GM19467 (cell line): Measurements from ENCODE around the gene MLXIPL.
"Not testable (repeated sequence)": the region's sequence is repeated elsewhere in the genome, so short reads cannot be mapped to it uniquely, and the experiment has no call there.

Experiments used
- ATAC-seq: cut with Tn5 transposase; IDR thresholded peaks from one replicate; pipeline ENCODE4 v1.9.1; 2021; ENCODE audit warnings: mild to moderate bottlenecking, moderate library complexity; ENCODE audit not compliant: unreplicated experiment

The MLXIPL gene

GRCh38 chr7:73613954-73614735 is 10.2 kb downstream of the MLXIPL start:
- no peak for ATAC-seq

DNA sequence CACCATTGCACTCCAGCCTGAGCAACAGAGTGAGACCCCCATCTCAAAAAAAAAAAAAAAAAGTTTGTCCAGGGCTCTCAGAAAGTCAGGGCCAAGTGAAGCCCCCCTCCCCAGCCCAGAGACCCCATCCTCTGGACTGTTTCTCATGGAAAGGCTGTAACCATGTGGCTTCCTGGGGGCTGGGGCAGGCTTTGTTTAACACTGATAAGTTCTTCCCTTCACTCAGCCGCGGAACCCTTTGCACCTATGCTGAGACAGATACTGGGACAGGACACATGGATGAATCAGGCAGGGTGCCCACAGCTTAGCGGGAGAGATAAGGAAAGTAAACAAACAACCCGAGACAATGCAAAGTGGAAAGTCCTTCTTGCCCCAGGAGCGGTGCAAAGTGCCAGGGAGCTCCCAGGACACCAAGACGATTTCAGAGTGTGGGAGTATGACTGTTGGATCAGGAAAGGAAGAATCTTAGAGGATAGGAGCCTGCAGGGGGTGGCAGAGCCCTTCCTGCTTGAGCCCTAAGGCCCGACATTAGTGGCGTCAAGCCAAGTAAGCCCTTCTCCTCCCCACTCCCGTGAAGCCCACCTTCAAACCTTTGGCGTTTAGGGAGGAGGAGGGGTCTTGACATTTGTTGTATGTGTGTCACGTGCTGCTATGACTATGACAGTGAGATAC is 11.6 kb downstream of the MLXIPL start:
- no peak for ATAC-seq

GRCh38 chr7:73611017-73611555 is 13.2 kb downstream of the MLXIPL start:
- no peak for ATAC-seq

DNA sequence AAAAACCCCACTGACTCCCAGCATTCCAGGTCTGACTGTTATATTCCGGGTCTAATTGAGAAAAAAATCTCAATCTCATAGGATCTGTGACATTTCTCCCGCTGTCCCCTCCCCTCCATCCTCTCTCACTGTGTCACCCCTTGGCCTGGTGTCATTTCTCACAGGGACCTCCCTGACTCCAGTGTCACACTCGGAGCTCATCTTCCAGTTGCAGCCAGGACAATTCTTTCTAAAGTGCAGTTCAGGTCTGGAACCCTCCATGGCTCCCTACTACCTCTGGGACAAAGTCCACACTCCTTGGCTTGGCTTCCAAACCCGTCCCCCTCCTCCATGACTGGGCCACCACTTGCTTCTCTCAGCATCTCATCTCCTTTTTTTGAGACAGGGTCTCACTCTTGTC is 14.2 kb downstream of the MLXIPL start:
- no peak for ATAC-seq

- not testable (repeated sequence) for ATAC-seq
Observed at GRCh38 chr7:73607692-73607983, 16.7 kb downstream of the MLXIPL start.

- ATAC-seq: no peak
Observed at GRCh38 chr7:73606801-73607691, 17.3 kb downstream of the MLXIPL start.

DNA sequence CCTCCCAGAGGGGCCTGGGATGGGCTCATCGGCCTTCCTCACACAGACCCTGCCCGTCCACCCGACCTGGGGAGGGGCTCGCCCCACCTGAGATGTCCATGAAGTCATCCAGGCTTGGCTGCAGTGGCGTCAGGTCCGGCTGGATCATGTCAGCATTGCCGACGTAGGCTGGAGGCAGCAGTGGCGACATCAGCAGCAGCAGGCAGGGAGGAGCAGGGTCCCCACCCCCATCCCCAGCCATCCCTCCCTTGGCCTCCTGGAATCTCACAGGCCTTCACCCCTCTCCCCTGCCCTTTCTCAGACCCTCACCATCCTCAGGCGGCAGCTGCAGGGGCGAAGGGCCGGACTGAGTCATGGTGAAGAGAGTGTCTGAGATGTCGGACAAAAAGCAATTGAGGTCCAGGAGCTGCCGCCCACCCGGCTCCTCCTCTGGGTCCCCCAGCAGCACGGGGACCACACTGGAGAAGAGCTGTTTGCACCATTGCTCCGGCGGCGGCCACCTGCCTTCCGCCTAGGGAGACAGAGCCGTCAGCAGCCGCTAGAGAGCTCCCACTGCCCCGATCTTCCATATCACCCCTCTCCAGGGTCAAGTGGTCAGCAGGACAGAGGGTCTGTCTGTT is 18.6 kb downstream of the MLXIPL start:
- no peak for ATAC-seq

DNA sequence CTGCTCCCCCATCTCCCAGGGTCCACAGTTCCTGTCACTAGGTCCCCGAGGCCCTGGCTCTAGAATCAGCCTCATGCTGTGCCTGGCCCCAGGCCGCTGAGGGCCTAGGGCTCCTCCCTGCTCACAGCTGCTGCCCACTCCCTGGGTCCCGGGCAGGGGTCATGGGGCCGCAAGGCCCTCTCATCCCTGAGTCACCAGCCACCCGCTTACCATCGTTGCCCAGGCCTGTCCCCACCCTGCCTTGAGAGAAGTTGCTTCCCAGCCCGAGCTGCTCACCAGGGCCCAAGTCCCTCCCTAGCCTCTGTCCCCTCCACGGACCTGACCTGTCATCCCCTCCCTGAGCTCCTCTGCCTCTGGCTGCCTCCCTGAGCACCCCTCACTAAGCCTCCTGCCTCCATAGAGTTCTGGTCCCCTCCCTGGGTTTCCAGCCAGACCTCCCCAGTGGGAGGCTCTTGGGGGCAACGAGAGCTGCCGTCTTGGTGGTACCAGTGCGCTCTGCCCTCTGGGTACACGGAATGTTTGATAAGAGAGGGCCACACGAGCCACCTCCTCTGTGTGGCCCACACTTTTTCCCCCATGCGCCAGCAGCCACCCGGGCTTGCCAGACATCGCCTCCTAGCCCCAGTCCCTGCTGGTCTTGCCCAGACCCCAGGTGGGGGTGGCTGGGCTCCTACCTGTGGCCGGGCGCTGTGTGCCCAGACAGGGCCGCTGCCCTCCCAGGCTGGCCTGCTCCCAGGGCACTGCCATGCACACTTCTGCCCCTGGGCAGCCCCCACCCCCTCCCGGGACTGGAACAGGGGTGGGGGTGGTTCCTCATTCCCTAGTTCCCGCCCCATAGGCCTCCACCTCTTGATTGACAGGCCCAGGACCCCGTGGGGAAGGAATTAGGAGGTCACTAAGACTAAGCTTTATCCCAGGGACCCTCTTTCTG is 21.3 kb downstream of the MLXIPL start:
- ATAC-seq: no peak

GRCh38 chr7:73599916-73600315 is 24.4 kb downstream of the MLXIPL start:
- no peak for ATAC-seq

- ATAC-seq: no peak
Observed at GRCh38 chr7:73599151-73599882, 25.0 kb downstream of the MLXIPL start.

DNA sequence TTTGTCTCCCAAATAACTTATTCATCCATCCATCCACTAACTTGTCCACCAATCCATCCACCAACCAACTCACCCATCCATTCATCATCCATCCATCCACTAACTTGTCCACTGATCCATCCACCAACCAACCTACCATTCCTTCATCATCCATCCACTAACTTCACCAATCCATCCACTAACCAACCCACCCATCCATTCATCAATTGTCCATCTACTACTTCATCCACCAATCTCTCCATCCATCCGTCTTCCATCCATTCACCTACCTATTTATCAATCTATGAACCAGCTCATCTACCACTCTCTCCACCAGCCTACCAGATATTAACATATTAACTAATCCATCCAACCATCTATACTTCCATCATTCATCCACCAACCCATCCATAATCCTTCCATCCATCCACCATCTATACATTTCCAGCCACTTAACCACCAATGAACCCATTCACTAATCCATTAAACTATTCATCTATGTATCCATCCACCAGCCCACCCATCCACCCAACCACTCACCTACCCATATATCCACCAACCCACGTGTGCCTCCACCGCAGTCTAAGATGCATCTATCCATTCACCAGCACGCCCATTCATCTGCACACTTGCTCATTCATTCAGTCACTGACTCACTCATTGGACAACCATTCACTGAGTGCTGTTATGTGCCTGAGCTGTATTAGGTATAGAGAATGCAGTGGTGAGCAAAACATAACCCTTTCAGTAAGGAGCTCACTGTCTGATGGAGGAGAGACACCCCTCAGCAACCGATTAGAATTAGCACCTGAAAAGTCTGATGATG is 26.1 kb downstream of the MLXIPL start:
- no peak for ATAC-seq

GRCh38 chr7:73596191-73597065 is 27.9 kb downstream of the MLXIPL start:
- ATAC-seq: no peak

DNA sequence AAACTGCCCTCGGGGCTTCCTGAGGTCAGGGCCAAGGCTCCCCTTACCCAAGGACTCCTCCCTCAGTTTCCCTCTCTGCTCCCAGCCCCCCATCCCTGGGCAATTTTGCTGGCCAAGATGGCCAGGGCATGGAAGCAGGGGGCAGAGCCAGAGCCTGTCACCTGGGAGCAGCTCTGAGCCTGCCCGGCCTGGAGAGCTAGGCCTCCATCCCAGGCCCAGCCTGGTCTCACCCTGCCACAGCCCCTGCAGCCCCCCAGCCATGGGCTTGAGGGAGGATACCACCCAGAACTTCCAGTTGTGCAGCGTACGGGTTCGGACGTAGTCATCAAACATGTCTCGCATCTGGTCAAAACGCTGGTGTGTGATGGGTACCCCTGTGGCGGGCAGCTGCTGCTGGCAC is 29.0 kb downstream of the MLXIPL start:
- no peak for ATAC-seq

DNA sequence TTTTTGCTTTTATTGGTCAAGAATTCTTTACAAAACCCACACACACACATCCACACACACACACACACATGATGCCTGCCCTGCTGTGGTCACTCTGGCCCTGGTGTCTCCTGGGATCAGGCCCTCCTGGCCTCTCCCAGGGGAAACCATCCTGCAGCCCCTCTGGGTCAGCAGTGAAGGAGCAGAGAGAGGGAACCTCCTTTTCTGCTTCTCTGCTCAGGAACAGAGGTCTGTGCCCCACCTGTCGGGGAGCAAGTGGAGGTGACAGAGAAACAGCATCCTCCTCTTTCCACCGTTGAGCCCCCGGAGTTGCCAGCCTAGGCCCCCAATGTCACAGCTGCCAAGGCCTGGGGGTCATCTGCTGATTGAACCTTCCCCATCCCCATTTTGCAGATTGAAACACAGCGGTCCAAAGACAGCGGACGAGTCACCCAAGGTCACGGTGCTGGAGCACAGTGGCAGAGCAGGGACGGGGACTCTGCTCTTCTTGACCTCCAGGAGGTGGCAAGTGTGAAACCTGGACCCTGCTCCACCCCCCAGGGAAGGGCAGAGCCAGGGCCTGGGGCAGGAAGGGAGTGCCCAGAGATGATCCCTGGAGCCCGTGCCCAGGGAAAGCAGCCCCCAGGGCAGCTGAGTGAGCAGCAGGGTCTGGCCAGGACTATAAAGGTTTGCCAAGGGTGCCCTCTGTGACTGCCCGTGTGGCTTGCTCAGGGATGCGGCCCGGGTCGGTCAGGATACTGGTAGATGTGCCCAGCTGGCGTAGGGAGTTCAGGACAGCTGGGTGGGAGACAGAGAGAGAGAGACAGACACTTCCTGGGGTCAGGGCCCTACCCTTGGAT is 30.9 kb downstream of the MLXIPL start:
- no peak for ATAC-seq

DNA sequence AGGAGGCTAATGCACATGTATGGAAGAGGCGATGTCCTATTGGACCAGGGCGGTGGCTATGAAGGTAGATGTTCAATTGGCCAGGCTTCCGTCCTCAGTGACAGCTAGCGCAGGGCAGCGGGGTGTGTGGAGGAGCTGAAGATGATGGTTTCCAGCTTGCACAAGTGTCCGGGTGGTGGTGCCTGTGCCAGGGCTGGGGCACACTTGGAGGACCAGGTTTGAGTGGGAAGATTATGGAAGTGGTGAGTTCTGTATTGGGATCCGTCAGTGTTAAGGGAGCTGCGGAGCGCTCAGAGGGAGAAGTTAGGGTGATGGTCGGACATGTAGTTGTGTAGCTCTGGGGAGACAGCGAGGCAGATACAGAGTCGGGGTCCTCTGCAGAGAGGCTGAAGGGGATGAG is 37.4 kb downstream of the MLXIPL start:
- ATAC-seq: no peak

- ATAC-seq: no peak
Observed at GRCh38 chr7:73585196-73585595, 39.1 kb downstream of the MLXIPL start.
